Suprapubic skin (tissue), 4 donors: Measurements from ENCODE around the gene CTNNBL1.

Experiments
- CTCF ChIP-seq, 2 donors: fragments of 200-600 bp in 1 of 2; fragments of 450-650 bp in 1 of 2; sonication (generic) in 1 of 2; IDR thresholded peaks; one replicate each; pipeline ENCODE4 v1.5.1; 2016 to 2019; ENCODE audit warnings: antibody characterized with exemption in 2 of 2, mild to moderate bottlenecking in 1 of 2, moderate library complexity in 1 of 2
- EP300 ChIP-seq: sonication (generic); formaldehyde crosslinking; IDR thresholded peaks from one replicate; pipeline ENCODE4 v1.6.1; 2017; ENCODE audit warnings: antibody characterized with exemption
- POLR2AphosphoS5 ChIP-seq, 3 donors: sonication (generic); formaldehyde crosslinking; IDR thresholded peaks; one replicate each; pipeline ENCODE4 v1.6.1; 2017; ENCODE audit warnings: antibody characterized with exemption in 3 of 3

- TF ChIP-seq CTCF (IDR thresholded peaks at IDR 0.05) = no peak
- TF ChIP-seq POLR2AphosphoS5 (IDR thresholded peaks at IDR 0.05) = no peak
- TF ChIP-seq EP300 = no peak
These were observed 221.0 kb downstream of the CTNNBL1 start for GRCh38 chr20:37914672-37915433.
